Dermis microvascular lymphatic vessel endothelial cell (primary cell): ENCODE measurements around the gene GRK3. TPM values are rescaled to one million over a fixed set of nuclear protein-coding genes. Genes with fewer than 3 reads are reported as not detected.
"Not testable (repeated sequence)": the region's sequence is repeated elsewhere in the genome, so short reads cannot be mapped to it uniquely, and the experiment has no call there.

Source experiments
- DNase-seq, 2 donors: peaks; one replicate each; pipeline versions ENCODE4 v3.0.0 to v3.0.0-alpha.2; 2010; ENCODE audit warnings: low read depth in 2 of 2
- total RNA-seq: library from RNA; depleted of rRNA; stranded (reverse); fragments of >200 nt; gene quantifications from 2 replicates; pipeline ENCODE4 v1.2.1, GENCODE V29; 2014

The GRK3 gene
- total RNA-seq, result 0.25 and 0.26 TPM in 2 replicates

DNA sequence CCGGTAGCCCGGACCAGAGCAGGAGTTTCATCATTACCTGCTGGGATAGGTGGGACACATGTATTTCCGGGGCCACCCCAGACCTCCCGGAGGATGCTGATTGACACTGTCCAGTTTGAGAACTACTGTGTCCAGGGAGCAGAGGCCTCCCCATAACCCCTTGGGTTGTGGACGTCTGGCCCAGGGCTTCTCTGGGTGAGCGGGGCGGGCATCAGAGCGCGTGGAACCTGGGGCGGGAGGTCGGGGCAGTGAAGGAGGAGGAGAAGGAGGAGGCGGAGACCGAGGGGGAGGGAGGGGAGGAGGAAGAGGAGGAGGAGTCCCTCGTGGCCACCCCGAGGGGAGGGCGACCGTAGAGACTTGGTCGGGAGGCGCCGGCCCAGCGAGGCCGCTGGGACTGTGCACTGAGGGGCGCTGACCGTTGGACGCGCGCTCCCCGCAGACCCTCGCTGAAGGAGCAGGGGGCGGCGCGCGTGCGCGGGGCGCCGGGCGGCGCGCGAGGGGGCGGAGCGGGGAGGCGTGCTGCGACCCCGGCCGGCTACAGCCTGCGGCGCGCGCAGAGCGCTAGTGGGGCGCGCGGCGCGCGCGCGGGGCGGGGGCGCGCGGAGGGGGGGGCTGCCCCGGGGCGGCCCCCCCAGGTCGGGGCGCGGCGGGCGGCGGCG is at the start of gene GRK3:
TSS of gene GRK3 (plus strand) at position 356 of the 659 bp plus-strand sequence. CDS start 366 bp downstream, outside the sequence.
- DNase-seq, result peak in 1 of 2 donors; percentile 26

DNA sequence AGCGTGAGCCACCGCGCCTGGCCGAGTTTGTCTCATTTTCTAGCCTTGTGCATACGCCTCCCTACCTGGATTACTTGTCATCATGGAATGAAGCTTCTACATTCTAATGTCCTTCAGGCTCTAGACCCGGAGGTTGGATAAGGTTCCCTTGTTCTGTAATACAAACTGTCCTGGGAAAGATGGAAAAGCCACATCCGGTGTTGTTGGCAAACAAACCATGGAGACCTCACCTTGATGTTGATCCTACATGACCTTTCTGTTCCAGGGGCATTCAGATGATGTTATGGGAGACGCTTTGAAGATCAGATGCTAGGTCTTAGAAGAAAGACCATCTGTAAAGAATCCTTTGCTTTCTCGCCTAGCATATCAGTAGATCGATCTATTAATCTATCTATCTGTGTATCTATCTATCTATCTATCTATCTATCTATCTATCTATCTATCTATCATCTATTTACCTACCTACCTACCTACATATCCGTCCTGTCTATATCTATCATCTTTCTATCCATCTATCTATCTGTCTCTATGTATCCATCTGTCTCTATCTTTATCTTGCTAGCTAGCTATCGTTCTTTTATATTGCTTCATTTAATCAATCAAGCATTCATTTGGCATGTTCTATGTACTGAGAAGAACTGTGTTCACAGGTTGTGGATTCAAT is 46.3 kb upstream of the GRK3 start:
- DNase-seq, result no peak

- DNase-seq, result no peak
Measured at GRCh38 chr22:25525376-25525775, 39.1 kb upstream of the GRK3 start.

DNA sequence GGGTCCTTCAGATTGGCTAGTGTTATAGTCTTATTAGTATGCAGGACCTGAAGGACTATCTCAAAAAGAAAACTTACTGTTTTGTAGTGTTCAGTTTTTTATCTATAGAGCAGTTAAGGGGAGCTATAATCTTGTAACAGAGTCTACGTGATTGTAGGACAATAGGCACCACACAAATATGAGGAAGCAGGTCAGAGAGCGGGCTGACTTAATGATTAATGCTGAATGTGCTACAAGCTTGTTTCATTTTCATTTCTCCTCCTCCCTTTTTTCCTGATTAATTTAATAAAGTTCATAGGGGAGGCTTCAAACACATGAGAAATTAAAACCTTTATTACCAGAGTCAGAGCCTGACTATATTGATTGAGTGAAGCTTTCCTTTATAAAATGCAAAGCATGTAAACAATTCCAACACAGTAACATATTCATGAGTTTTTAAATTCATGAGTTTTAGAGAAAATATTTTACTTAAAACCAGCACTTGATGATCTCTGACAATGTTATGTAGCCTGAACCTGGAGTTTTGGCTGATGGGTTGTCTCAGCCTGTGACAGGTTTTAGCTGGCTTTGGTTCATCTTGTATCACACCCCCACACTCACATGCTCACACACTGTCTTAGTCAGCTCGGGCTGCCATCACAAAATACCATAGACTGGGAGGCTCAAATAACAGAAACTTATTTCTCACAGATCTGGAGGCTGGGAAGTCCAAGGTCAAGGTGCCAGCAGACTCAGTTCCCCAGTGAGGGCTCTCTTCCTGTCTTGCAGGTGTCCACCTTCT is 38.5 kb upstream of the GRK3 start:
- not testable (repeated sequence) for DNase-seq

- not testable (repeated sequence) for DNase-seq
Measured at GRCh38 chr22:25527016-25527415, 37.5 kb upstream of the GRK3 start.

DNA sequence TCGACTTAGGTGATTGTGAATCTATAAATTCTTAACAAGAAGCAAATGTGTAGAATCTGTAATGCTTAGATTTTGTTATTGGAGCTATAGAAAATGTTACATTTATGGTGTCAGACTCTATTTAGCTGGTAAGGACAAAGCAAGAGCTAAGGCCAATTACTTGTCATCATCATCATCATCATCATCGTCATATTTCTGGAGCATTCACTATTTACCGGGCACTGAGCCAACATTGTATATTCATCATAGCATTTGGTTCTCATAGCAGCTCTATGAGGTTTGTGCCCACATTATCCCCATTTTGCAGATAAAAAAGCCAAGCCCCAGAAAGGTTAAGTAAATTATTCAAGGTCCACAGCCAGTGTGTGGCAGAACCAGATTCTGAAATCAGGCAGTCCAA is 36.4 kb upstream of the GRK3 start:
- DNase-seq, result not testable (repeated sequence)

DNA sequence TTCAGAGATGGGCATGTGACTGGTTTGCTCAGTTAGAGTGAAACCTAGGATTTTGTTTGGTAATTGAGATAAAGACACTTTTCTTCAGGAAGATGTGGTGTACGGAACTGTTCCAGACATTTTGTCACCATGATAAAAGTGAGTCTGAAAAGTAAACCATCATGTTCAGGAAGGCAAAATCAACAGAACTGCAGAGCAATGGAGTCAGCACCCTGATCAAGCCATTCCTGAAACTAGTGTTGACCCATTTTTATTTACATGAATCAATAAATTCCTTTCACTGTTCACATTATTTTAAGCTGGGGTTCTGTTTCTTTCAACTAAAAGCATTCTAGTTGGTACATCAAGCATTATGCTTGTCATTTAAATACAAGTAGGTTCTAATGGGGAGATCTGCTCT is 35.4 kb upstream of the GRK3 start:
- DNase-seq, result not testable (repeated sequence)

GRCh38 chr22:25529541-25530137 is 34.8 kb upstream of the GRK3 start:
- not testable (repeated sequence) for DNase-seq

DNA sequence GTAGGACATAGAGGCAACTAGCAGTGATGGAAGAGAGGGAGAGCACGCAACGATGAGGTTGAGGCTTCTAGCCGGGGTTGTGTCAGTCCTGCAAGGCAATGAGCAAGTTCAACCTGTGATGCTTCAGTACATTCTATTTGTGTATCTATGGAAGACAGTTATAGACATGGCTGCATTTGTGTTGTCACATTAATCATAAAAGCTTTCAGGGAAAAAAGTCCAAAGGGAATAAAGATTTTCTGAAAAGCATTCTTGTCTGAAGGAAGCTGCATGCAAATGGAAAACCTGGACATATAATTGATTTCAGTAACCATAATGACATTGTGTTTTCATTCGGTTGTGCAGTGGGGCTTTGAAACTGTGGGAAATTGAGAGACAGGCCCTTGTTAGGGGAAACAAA is 32.8 kb upstream of the GRK3 start:
- DNase-seq, result not testable (repeated sequence)

DNA sequence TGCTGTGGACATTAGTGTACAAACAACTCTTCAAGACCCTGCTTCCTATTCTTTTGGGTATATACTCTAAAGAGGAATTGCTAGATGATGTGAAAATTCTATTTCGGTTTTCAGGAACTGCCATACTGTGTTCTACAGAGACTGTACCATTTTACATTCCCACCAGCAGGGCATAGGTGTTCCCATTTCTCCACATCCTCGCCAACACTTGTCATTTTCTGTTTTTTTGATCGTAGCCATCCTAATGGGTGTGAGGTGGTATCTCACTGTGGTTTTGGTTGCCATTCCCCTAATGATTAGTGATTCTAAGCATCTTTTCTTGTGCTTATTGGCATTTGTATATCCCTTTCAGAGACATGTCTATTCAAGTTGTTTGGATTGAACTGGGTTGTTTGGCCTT is 29.8 kb upstream of the GRK3 start:
- DNase-seq, result no peak

DNA sequence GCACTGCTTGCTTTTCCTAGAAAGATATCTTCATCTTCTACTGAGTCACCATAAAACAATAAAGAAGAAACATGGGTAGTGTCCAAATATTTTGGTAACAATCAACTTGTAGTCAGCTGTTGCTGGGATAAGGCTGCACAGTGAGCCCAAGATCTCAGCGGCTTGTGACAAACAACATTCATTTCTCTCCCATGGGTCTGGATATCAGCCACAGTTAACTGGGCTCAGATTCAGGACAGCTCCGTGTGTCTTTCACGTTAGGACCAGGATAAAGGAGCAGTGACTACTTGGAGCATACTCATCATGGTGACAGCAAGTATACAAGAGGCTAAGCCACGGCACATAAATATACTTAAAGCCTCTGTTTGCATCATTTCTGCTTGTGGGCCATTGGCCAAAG is 27.9 kb upstream of the GRK3 start:
- no peak for DNase-seq

- no peak for DNase-seq
Measured at GRCh38 chr22:25540166-25540907, 24.1 kb upstream of the GRK3 start.

GRCh38 chr22:25540908-25541660 is 23.4 kb upstream of the GRK3 start:
- DNase-seq, result no peak

GRCh38 chr22:25542191-25542590 is 22.3 kb upstream of the GRK3 start:
- DNase-seq, result no peak

GRCh38 chr22:25542720-25543402 is 21.6 kb upstream of the GRK3 start:
- DNase-seq, result no peak

- DNase-seq, result no peak
Measured at GRCh38 chr22:25545146-25545545, 19.3 kb upstream of the GRK3 start.

GRCh38 chr22:25545672-25546071 is 18.8 kb upstream of the GRK3 start:
- DNase-seq, result no peak

- no peak for DNase-seq
Measured at GRCh38 chr22:25546242-25546641, 18.2 kb upstream of the GRK3 start.

DNA sequence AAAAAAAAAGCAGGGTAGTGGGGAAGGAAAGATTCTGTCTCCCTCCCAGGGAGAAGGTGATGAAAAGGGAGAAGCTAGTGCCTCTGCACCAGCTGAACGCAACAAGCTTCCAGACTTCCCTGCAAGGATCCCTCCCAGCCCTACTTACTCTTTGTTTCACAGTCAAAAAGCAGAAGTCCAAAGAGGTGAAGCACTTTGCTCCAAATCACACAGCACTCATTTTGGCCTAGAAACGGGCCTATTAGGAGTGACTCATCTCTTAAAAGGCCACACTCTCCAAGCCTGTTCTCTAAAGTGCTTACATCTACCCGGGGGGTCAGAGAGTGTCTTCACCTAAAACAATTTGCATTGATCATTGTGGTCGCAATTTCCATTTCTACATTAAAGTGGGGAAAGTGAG is 17.7 kb upstream of the GRK3 start:
- no peak for DNase-seq

DNA sequence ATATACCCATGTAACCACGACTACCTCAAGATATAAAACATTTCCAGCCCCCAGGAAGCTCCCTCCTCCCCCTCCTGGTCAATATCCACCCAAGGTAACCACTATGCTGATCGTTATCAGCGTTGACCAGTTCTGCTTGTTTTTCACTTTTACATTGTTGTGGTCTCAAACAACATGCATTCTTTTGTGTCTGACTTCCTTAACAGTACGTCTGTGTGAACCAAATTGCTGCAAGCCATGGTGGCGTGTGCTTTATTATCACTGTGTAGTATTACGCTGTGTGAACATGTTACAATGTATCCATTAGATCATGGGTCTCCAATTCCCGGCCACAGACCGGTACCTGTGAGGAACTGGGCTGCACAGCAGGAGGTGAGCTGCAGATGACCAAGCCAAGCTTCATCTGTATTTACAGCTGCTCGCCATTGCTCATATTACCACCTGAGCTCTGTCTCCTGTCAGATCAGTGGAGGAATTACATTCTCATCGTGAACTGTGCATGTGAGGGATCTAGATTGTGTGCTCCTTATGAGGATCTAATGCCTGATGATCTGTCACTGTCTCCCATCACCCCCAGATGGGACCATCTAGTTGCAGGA is 15.5 kb upstream of the GRK3 start:
- DNase-seq, result no peak
